Suprapubic skin (tissue), 4 donors: ENCODE results near the gene SLC8A2.

Experiments
- CTCF ChIP-seq, 2 donors: fragments of 200-600 bp in 1 of 2; fragments of 450-650 bp in 1 of 2; sonication (generic) in 1 of 2; IDR thresholded peaks; one replicate each; pipeline ENCODE4 v1.5.1; 2016 to 2019; ENCODE audit warnings: antibody characterized with exemption in 2 of 2, mild to moderate bottlenecking in 1 of 2, moderate library complexity in 1 of 2
- POLR2A ChIP-seq, 2 donors: fragments of 450-650 bp; IDR thresholded peaks; one replicate each; pipeline ENCODE4 v1.6.1; 2017; ENCODE audit warnings: antibody characterized with exemption in 2 of 2, mild to moderate bottlenecking in 2 of 2, moderate library complexity in 2 of 2
- POLR2AphosphoS5 ChIP-seq, 3 donors: sonication (generic); formaldehyde crosslinking; IDR thresholded peaks; one replicate each; pipeline ENCODE4 v1.6.1; 2017; ENCODE audit warnings: antibody characterized with exemption in 3 of 3

- TF ChIP-seq CTCF (IDR thresholded peaks at IDR 0.05) (no peak), POLR2A (IDR thresholded peaks at IDR 0.05) (no peak), POLR2AphosphoS5 (IDR thresholded peaks at IDR 0.05) (no peak)
Measured at GRCh38 chr19:47419030-47419783, 52.5 kb downstream of the SLC8A2 start, which contains the start of gene MEIS3.
